Panc1 (cell line): Measurements from ENCODE around the gene GDE1. TPM values are rescaled to one million over a fixed set of nuclear protein-coding genes. Genes with fewer than 3 reads are reported as not detected.

Experiments used
- ATAC-seq: fragments of 200-7000 bp; cut with Tn5 transposase; 2 replicates; pipeline ENCODE4 v1.9.1; 2020; ENCODE audit warnings: mild to moderate bottlenecking, moderate library complexity
- BruUV-seq: library from RNA; stranded (reverse); fragments of 400-500 nt; replicated peaks from 2 replicates; lab custom pipeline; 2021; lab: Mats Ljungman, UMichigan
- CTCF ChIA-PET: fragments of 300-600 bp; sonication (Branson Sonifier 250); formaldehyde crosslinking; loops from one replicate; lab custom pipeline; 2022; ENCODE audit warnings: antibody characterized with exemption; lab: Charles Lee
- POLR2A ChIA-PET: fragments of 300-600 bp; sonication (Branson Sonifier 250); formaldehyde crosslinking; loops from one replicate; lab custom pipeline; 2022; ENCODE audit warnings: antibody characterized with exemption; lab: Charles Lee
- DNase-seq: peaks from one replicate; pipeline ENCODE4 v3.0.0-alpha.2; 2010; ENCODE audit warnings: low read depth, low spot score
- H3K27ac ChIP-seq: 2 replicates; pipeline ENCODE4 v1.5.1; 2011; ENCODE audit warnings: mild to moderate bottlenecking, low read length, inconsistent platforms
- H3K27me3 ChIP-seq: fragments of 200-500 bp; sonication (Bioruptor generic); 2 replicates; pipeline ENCODE4 v1.6.0; 2014; ENCODE audit warnings: low read length, inconsistent platforms; ENCODE audit not compliant: control insufficient read depth, insufficient read depth
- H3K36me3 ChIP-seq: fragments of 200-500 bp; sonication (Bioruptor generic); 2 replicates; pipeline ENCODE4 v1.5.1; 2014; ENCODE audit warnings: inconsistent platforms, mild to moderate bottlenecking, low read length, moderate library complexity; ENCODE audit not compliant: control insufficient read depth, insufficient read depth
- H3K4me1 ChIP-seq: 2 replicates; pipeline ENCODE4 v1.5.1; 2011; ENCODE audit warnings: inconsistent platforms, mild to moderate bottlenecking, low read length, moderate library complexity; ENCODE audit not compliant: control insufficient read depth, insufficient read depth
- H3K4me3 ChIP-seq, 2 experiments: 2 replicates each; pipeline ENCODE4 v1.5.1; 2011 to 2012; ENCODE audit warnings: low read depth in 2 of 2, low read length in 2 of 2, mild to moderate bottlenecking in 2 of 2, inconsistent platforms in 1 of 2, moderate library complexity in 1 of 2
- H3K9me3 ChIP-seq: fragments of 200-500 bp; sonication (Bioruptor generic); 2 replicates; pipeline ENCODE4 v1.5.1; 2014; ENCODE audit warnings: low read depth, mild to moderate bottlenecking, inconsistent platforms, low read length, moderate library complexity; ENCODE audit not compliant: control insufficient read depth, insufficient read depth
- CTCF ChIP-seq: fragments of 450-650 bp; IDR thresholded peaks from 2 replicates; pipeline ENCODE4 v1.5.1; 2017; ENCODE audit warnings: mild to moderate bottlenecking
- POLR2AphosphoS5 ChIP-seq: IDR thresholded peaks from 2 replicates; pipeline ENCODE4 v1.6.1; 2012; ENCODE audit warnings: mild to moderate bottlenecking, low read depth, low read length, moderate library complexity
- SIN3A ChIP-seq: IDR thresholded peaks from 2 replicates; pipeline ENCODE4 v1.6.1; 2012; ENCODE audit warnings: low read depth, mild to moderate bottlenecking, low read length, moderate library complexity, borderline replicate concordance; ENCODE audit not compliant: insufficient read depth
- TCF7L2 ChIP-seq: IDR thresholded peaks from 2 replicates; pipeline ENCODE4 v1.6.1; 2011; ENCODE audit warnings: mild to moderate bottlenecking, low read depth, low read length, inconsistent platforms
- in situ Hi-C: cut with HindIII; loops from 2 replicates; pipeline ENCODE4 v1.10.0; 2016; ENCODE audit warnings: low sequenced_read_pairs, low pct_unique_long_range_greater_than_20kb
- intact Hi-C: fragments of 100-400 bp; cut with micrococcal nuclease; formaldehyde crosslinking; loops from one replicate; pipeline ENCODE4 v1.10.0; 2022; ENCODE audit not compliant: unreplicated experiment
- total RNA-seq: library from RNA; stranded (reverse); gene quantifications from one replicate; pipeline ENCODE4 v1.2.1, GENCODE V29; 2021; ENCODE audit not compliant: unreplicated experiment
- TF ChIP-seq, protein P1 (sequence below), 2 experiments: IDR thresholded peaks; 2 replicates each; pipeline ENCODE4 v1.6.1; 2011 to 2012; ENCODE audit warnings: low read depth in 2 of 2, control low read depth in 1 of 2, low read length in 1 of 2, mild to moderate bottlenecking in 1 of 2, moderate library complexity in 1 of 2; ENCODE audit not compliant: insufficient read depth in 1 of 2

GDE1 gene
- total RNA-seq, 1 experiment from 2014 or later, result 135 TPM

DNA sequence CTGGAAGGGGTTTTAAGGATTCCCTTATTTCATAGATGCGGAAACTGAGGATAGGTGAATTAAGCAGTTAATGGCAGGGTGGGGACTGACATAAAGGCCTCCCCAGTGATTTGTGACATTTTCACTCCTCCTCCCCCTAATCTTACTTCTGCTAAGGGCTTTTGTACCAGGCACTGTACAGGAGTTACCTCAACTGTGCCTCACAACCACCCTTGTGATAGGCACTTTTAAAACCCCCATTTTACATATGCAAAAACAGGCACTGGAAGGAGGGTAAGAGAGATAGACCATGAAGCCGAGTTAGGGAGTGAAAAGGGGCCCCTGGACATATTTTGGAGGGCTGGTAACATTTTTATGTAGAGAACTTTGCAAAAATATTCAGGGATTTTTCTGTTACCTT is 862 bp upstream of the GDE1 start:
- CTCF ChIA-PET, result no interaction called here
- POLR2A ChIA-PET, result no interaction called here
- no peak for ATAC-seq
- intact Hi-C loops, result no loop called here
- no peak for TF ChIP-seq POLR2AphosphoS5
- TF ChIP-seq, protein P1, sequence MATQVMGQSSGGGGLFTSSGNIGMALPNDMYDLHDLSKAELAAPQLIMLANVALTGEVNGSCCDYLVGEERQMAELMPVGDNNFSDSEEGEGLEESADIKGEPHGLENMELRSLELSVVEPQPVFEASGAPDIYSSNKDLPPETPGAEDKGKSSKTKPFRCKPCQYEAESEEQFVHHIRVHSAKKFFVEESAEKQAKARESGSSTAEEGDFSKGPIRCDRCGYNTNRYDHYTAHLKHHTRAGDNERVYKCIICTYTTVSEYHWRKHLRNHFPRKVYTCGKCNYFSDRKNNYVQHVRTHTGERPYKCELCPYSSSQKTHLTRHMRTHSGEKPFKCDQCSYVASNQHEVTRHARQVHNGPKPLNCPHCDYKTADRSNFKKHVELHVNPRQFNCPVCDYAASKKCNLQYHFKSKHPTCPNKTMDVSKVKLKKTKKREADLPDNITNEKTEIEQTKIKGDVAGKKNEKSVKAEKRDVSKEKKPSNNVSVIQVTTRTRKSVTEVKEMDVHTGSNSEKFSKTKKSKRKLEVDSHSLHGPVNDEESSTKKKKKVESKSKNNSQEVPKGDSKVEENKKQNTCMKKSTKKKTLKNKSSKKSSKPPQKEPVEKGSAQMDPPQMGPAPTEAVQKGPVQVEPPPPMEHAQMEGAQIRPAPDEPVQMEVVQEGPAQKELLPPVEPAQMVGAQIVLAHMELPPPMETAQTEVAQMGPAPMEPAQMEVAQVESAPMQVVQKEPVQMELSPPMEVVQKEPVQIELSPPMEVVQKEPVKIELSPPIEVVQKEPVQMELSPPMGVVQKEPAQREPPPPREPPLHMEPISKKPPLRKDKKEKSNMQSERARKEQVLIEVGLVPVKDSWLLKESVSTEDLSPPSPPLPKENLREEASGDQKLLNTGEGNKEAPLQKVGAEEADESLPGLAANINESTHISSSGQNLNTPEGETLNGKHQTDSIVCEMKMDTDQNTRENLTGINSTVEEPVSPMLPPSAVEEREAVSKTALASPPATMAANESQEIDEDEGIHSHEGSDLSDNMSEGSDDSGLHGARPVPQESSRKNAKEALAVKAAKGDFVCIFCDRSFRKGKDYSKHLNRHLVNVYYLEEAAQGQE (IDR thresholded peaks at IDR 0.05; ENCODE audit: insufficient read depth in 1 of 2, low read depth in 2 of 2, low read length in 1 of 2), result no peak
- TF ChIP-seq CTCF, result no peak
- TF ChIP-seq SIN3A, result no peak
- TF ChIP-seq TCF7L2, result no peak
- in situ Hi-C loops, result no loop called here
- no peak for DNase-seq
- Histone ChIP-seq H3K4me1 (peaks cover 29% of the 10 kb centered on the region), H3K27ac (peak overlapping the region; percentile 91; the same call in 1 of the 2 replicates), H3K27me3 (no peaks in the 10 kb centered on the region), H3K36me3 (peaks cover 2% of the 10 kb centered on the region; the same call in 1 of the 2 replicates), H3K4me3 (no peak overlapping the region), H3K9me3 (no peaks in the 10 kb centered on the region)
- BruUV-seq, result no TSS peak

GRCh38 chr16:19522397-19522732 is 467 bp upstream of the GDE1 start:
- in situ Hi-C loops, result no loop called here
- H3K4me1 ChIP-seq, result peaks cover 29% of the 10 kb centered on the region
- DNase-seq, result peak; percentile 15

More at GRCh38 chr16:19522397-19522732, 467 bp upstream of the GDE1 start:
- Histone ChIP-seq H3K27ac (peak overlapping the region; percentile 91), H3K27me3 (no peaks in the 10 kb centered on the region), H3K9me3 (no peaks in the 10 kb centered on the region), H3K4me3 (peak overlapping the region; percentile 85 to 88), H3K36me3 (no peaks in the 10 kb centered on the region; the same call in 1 of the 2 replicates)
- intact Hi-C loops, result no loop called here
- TF ChIP-seq, protein P1 (IDR thresholded peaks at IDR 0.05; ENCODE audit: insufficient read depth in 1 of 2, low read depth in 2 of 2, low read length in 1 of 2), result no peak
- no peak for TF ChIP-seq POLR2AphosphoS5
- TF ChIP-seq TCF7L2, result no peak
- no peak for TF ChIP-seq CTCF
- TF ChIP-seq SIN3A, result no peak
- POLR2A ChIA-PET, result no interaction called here
- BruUV-seq, result no TSS peak
- CTCF ChIA-PET, result no interaction called here
- peak; percentile 1; the same call in 1 of the 2 replicates for ATAC-seq
